Measurements from ENCODE around the gene AGBL1. TPM values are rescaled to one million over a fixed set of nuclear protein-coding genes. Genes with fewer than 3 reads are reported as not detected.
"Not testable (repeated sequence)": the region's sequence is repeated elsewhere in the genome, so short reads cannot be mapped to it uniquely, and the experiment has no call there.

AGBL1 gene
- total and polyA plus RNA-seq, 2 experiments from 2014 or later = 0.03 TPM; not detected in 1

- not testable (repeated sequence) for H2AFZ ChIP-seq; H3K36me3 ChIP-seq (ENCODE audit: insufficient read depth); H3K27me3 ChIP-seq (ENCODE audit: insufficient read depth); H3K4me3 Mint-ChIP-seq; H3K9me3 Mint-ChIP-seq; H3K9me2 ChIP-seq (ENCODE audit: insufficient read depth); H3K36me3 Mint-ChIP-seq (ENCODE audit: low read depth); H3K79me2 ChIP-seq (replicated peaks; ENCODE audit: insufficient read depth); H4K20me1 ChIP-seq (replicated peaks; ENCODE audit: insufficient read depth); H3F3A ChIP-seq (replicated peaks; ENCODE audit: low read depth); H3K27me3 Mint-ChIP-seq (ENCODE audit: insufficient read depth, low read depth, poor library complexity); H3K4me3 ChIP-seq
- ATAC-seq (peak; percentile 84), DNase-seq (ENCODE audit: low spot score) (peak; percentile 68)
- peak overlapping the region; percentile 13; the same call in 1 of the 2 replicates for H3K27ac Mint-ChIP-seq
- TF ChIP-seq ZNF462 (CRISPR knock-in tag; IDR thresholded peaks at IDR 0.05) (peak; percentile 28), NANOG (IDR thresholded peaks at IDR 0.05; ENCODE audit: borderline replicate concordance) (peak; percentile 53; the same call in 1 of the 2 replicates)
- H3K4me1 Mint-ChIP-seq = peaks cover 27% of the 10 kb centered on the region; the same call in 2 of the 3 replicates
- H3K4me2 ChIP-seq = peak overlapping the region; percentile 30
- H3K4me1 ChIP-seq (ENCODE audit: insufficient read depth) = peaks cover 20% of the 10 kb centered on the region
- H3K27ac ChIP-seq (ENCODE audit: low read depth) = peak overlapping the region; percentile 66
Observed at GRCh38 chr15:86122691-86123391, 43.2 kb downstream of the AGBL1 start.

- H3K4me3 ChIP-seq = no peak overlapping the region
- no peaks in the 10 kb centered on the region for H3K27me3 ChIP-seq (ENCODE audit: insufficient read depth)
- no peak for DNase-seq (ENCODE audit: low spot score)
- no peaks in the 10 kb centered on the region for H3K9me3 Mint-ChIP-seq
- H3K27me3 Mint-ChIP-seq (ENCODE audit: insufficient read depth, low read depth, poor library complexity) = no peaks in the 10 kb centered on the region
- H2AFZ ChIP-seq = no peak overlapping the region
- H3K36me3 Mint-ChIP-seq (ENCODE audit: low read depth) = peaks cover 2% of the 10 kb centered on the region; the same call in 1 of the 3 replicates
- H4K20me1 ChIP-seq (replicated peaks; ENCODE audit: insufficient read depth) = no peaks in the 10 kb centered on the region
- H3K27ac ChIP-seq (ENCODE audit: low read depth) = no peak overlapping the region
- peaks cover 14% of the 10 kb centered on the region for H3K9me2 ChIP-seq (ENCODE audit: insufficient read depth)
- TF ChIP-seq NANOG (IDR thresholded peaks at IDR 0.05; ENCODE audit: borderline replicate concordance) = no peak
- H3K4me3 Mint-ChIP-seq = no peak overlapping the region
- H3K36me3 ChIP-seq (ENCODE audit: insufficient read depth) = no peaks in the 10 kb centered on the region
- H3K4me1 ChIP-seq (ENCODE audit: insufficient read depth) = peaks cover 13% of the 10 kb centered on the region
- H3K4me1 Mint-ChIP-seq = peaks cover 20% of the 10 kb centered on the region; the same call in 2 of the 3 replicates
- no peaks in the 10 kb centered on the region for H3F3A ChIP-seq (replicated peaks; ENCODE audit: low read depth)
- H3K27ac Mint-ChIP-seq = no peak overlapping the region
- no peaks in the 10 kb centered on the region for H3K79me2 ChIP-seq (replicated peaks; ENCODE audit: insufficient read depth)
- no peak for ATAC-seq
- no peak overlapping the region for H3K4me2 ChIP-seq
Observed at GRCh38 chr15:86125775-86126174, 46.1 kb downstream of the AGBL1 start.

Data from GM23338 (cell line).